Mucosa of descending colon (tissue), 3 donors: ENCODE results near the gene SLC17A2. TPM values are rescaled to one million over a fixed set of nuclear protein-coding genes. Genes with fewer than 3 reads are reported as not detected.

ENCODE experiments used
- ATAC-seq: fragments of 200-7000 bp; cut with Tn5 transposase; one replicate; pipeline ENCODE4 v1.9.1; 2020; ENCODE audit warnings: mild to moderate bottlenecking, moderate library complexity
- DNase-seq, 3 donors: peaks; one replicate each; pipeline ENCODE4 v3.0.0-alpha.2; 2020
- H3K36me3 ChIP-seq: fragments of 200-600 bp; one replicate; pipeline ENCODE4 v1.8.0; 2021; ENCODE audit warnings: low read depth, mild to moderate bottlenecking
- H3K4me1 ChIP-seq: fragments of 200-600 bp; one replicate; pipeline ENCODE4 v1.8.0; 2021; ENCODE audit warnings: low read depth, mild to moderate bottlenecking
- H3K4me3 ChIP-seq: fragments of 200-600 bp; one replicate; pipeline ENCODE4 v1.8.0; 2021; ENCODE audit warnings: mild to moderate bottlenecking
- H3K9me3 ChIP-seq: fragments of 200-600 bp; one replicate; pipeline ENCODE4 v1.8.0; 2021; ENCODE audit warnings: mild to moderate bottlenecking
- CTCF ChIP-seq: fragments of 200-600 bp; IDR thresholded peaks from one replicate; pipeline ENCODE4 v1.8.0; 2022; ENCODE audit warnings: antibody characterized with exemption, mild to moderate bottlenecking
- intact Hi-C, 2 donors: fragments of 100-400 bp; cut with DNase I in 1 of 2; cut with micrococcal nuclease in 1 of 2; formaldehyde crosslinking; loops; one replicate each; pipeline versions ENCODE4 v1.11.0 to v1.11.1; 2022; cut with DNase I, micrococcal nuclease
- total RNA-seq, 3 donors: library from RNA; stranded (reverse); fragmentation: NEBNext Ultra II Directional in 2 of 3; extraction: Animal tissue kit (Norgen Biotek cat#: 25700) in 2 of 3; gene quantifications; one replicate each; pipeline versions ENCODE4 v1.2.1 to v1.2.4, GENCODE V29; 2021 to 2023
- donor health status: DM: no; HTN: no; CAD: no; lungs with moderate emphysema.
- donor health status: DM: no; HTN: no; CAD: no.
- donor health status: DM: no; HTN: yes; CAD: no.

The SLC17A2 gene
- total RNA-seq, 3 donors from 2014 or later, result not detected

- Histone ChIP-seq H3K4me1 (no peaks in the 10 kb centered on the region), H3K36me3 (no peaks in the 10 kb centered on the region), H3K9me3 (no peaks in the 10 kb centered on the region), H3K4me3 (no peak overlapping the region)
- intact Hi-C loops, result no loop called here
- ATAC-seq (no peak), DNase-seq (no peak)
- TF ChIP-seq CTCF, result no peak
These were observed 60.7 kb downstream of the SLC17A2 start for GRCh38 chr6:25869840-25870239.

- ATAC-seq (no peak), DNase-seq (no peak)
- H3K9me3 ChIP-seq, result no peaks in the 10 kb centered on the region
- no peaks in the 10 kb centered on the region for H3K4me1 ChIP-seq
- intact Hi-C loops, result no loop called here
- no peaks in the 10 kb centered on the region for H3K36me3 ChIP-seq
- H3K4me3 ChIP-seq, result no peak overlapping the region
- TF ChIP-seq CTCF, result no peak
These were observed 61.9 kb downstream of the SLC17A2 start for GRCh38 chr6:25868436-25869183.

GRCh38 chr6:25866011-25866410, 64.5 kb downstream of the SLC17A2 start:
- DNase-seq (peak in 1 of 3 donors; percentile 3), ATAC-seq (peak; percentile 52)
- H3K9me3 ChIP-seq, result no peaks in the 10 kb centered on the region
- H3K4me3 ChIP-seq, result no peak overlapping the region
- no peaks in the 10 kb centered on the region for H3K4me1 ChIP-seq
- H3K36me3 ChIP-seq, result no peaks in the 10 kb centered on the region
- no peak for TF ChIP-seq CTCF
- intact Hi-C loops, result no loop called here

- Histone ChIP-seq H3K36me3 (no peaks in the 10 kb centered on the region), H3K9me3 (no peaks in the 10 kb centered on the region), H3K4me1 (no peaks in the 10 kb centered on the region), H3K4me3 (no peak overlapping the region)
- TF ChIP-seq CTCF, result no peak
- ATAC-seq, result no peak
- no peak for DNase-seq
- intact Hi-C loops, result no loop called here
These were observed 67.1 kb downstream of the SLC17A2 start for GRCh38 chr6:25863360-25863759.

Other genes starting within 250 kb of the SLC17A2 start
- gene SLC17A4, start 175.9 kb downstream of the SLC17A2 start, total RNA-seq, result 100 to 1,000 TPM in 1 of 3 donors, 10 to 100 TPM in 2; 30.2 to 107 (median 40.1) TPM
- gene SLC17A1, start 98.6 kb downstream of the SLC17A2 start, total RNA-seq, result not detected
- not detected for gene SLC17A3, start 56.4 kb downstream of the SLC17A2 start, total RNA-seq
- 10 to 100 TPM; 11.4 to 15.8 (median 12.6) TPM for gene TRIM38, start 32.1 kb upstream of the SLC17A2 start, total RNA-seq
- 10 to 100 TPM in 2 of 3 donors, 1 to 10 TPM in 1; 8.9 to 12.0 (median 11.1) TPM for gene HFE, start 156.7 kb upstream of the SLC17A2 start, total RNA-seq